GM23338 (cell line): ENCODE measurements around the gene ZNF804A. TPM values are rescaled to one million over a fixed set of nuclear protein-coding genes. Genes with fewer than 3 reads are reported as not detected.

ENCODE experiments used
- ATAC-seq: fragments of 200-7000 bp; cut with Tn5 transposase; 3 replicates; pipeline ENCODE4 v1.9.1; 2020
- DNase-seq: peaks from one replicate; pipeline ENCODE4 v3.0.0-alpha.2; 2015; ENCODE audit warnings: low spot score
- H2AFZ ChIP-seq: fragments of 200-600 bp; sonication (generic); 2 replicates; pipeline ENCODE4 v1.8.0; 2016; ENCODE audit warnings: antibody characterized with exemption, mild to moderate bottlenecking, moderate library complexity
- H3F3A ChIP-seq: fragments of 200-600 bp; sonication (generic); replicated peaks from 2 replicates; pipeline ENCODE4 v1.8.0; 2017; ENCODE audit warnings: antibody characterized with exemption, mixed run types, low read depth
- H3K27ac ChIP-seq: fragments of 200-600 bp; sonication (generic); 2 replicates; pipeline ENCODE4 v1.6.1; 2016; ENCODE audit warnings: low read depth
- H3K27me3 ChIP-seq: fragments of 200-600 bp; sonication (generic); 2 replicates; pipeline ENCODE4 v1.8.0; 2016; ENCODE audit warnings: mild to moderate bottlenecking, mixed run types, moderate library complexity; ENCODE audit not compliant: insufficient read depth
- H3K36me3 ChIP-seq: fragments of 200-600 bp; sonication (generic); 2 replicates; pipeline ENCODE4 v1.8.0; 2016; ENCODE audit warnings: mild to moderate bottlenecking; ENCODE audit not compliant: insufficient read depth
- H3K4me1 ChIP-seq: fragments of 200-600 bp; sonication (generic); 2 replicates; pipeline ENCODE4 v1.8.0; 2016; ENCODE audit warnings: mild to moderate bottlenecking, moderate library complexity; ENCODE audit not compliant: insufficient read depth
- H3K4me2 ChIP-seq: fragments of 200-600 bp; sonication (generic); 2 replicates; pipeline ENCODE4 v1.7.1; 2017; ENCODE audit warnings: mixed run types
- H3K4me3 ChIP-seq: fragments of 200-600 bp; sonication (generic); 2 replicates; pipeline ENCODE4 v1.6.1; 2016; ENCODE audit warnings: mixed run types
- H3K79me2 ChIP-seq: fragments of 200-600 bp; sonication (generic); replicated peaks from 2 replicates; pipeline ENCODE4 v1.8.0; 2017; ENCODE audit warnings: mild to moderate bottlenecking; ENCODE audit not compliant: insufficient read depth
- H3K9me2 ChIP-seq: fragments of 200-600 bp; sonication (generic); 2 replicates; pipeline ENCODE4 v1.8.0; 2017; ENCODE audit not compliant: insufficient read depth
- H4K20me1 ChIP-seq: fragments of 200-600 bp; sonication (generic); replicated peaks from 2 replicates; pipeline ENCODE4 v1.8.0; 2017; ENCODE audit warnings: mild to moderate bottlenecking; ENCODE audit not compliant: insufficient read depth
- H3K27ac Mint-ChIP-seq: 2 replicates; pipeline ENCODE4 v1.8.0; 2020; ENCODE audit warnings: inconsistent platforms, mild to moderate bottlenecking, moderate library complexity, mixed read lengths
- H3K27me3 Mint-ChIP-seq: 3 replicates; pipeline ENCODE4 v1.8.0; 2022; ENCODE audit warnings: low read depth, mild to moderate bottlenecking, moderate library complexity, mixed read lengths, inconsistent platforms; ENCODE audit not compliant: insufficient read depth, poor library complexity
- H3K36me3 Mint-ChIP-seq: 3 replicates; pipeline ENCODE4 v1.8.0; 2021; ENCODE audit warnings: low read depth, mild to moderate bottlenecking, inconsistent platforms, moderate library complexity, mixed read lengths
- H3K4me1 Mint-ChIP-seq: 3 replicates; pipeline ENCODE4 v1.8.0; 2020; ENCODE audit warnings: mild to moderate bottlenecking, inconsistent platforms, mixed read lengths
- H3K4me3 Mint-ChIP-seq: 3 replicates; pipeline ENCODE4 v1.8.0; 2021; ENCODE audit warnings: moderate library complexity, mild to moderate bottlenecking, inconsistent platforms, mixed read lengths
- H3K9me3 Mint-ChIP-seq: 3 replicates; pipeline ENCODE4 v1.8.0; 2020; ENCODE audit warnings: moderate library complexity, mild to moderate bottlenecking, inconsistent platforms, mixed read lengths
- CREB1 ChIP-seq: fragments of 250-450 bp; sonication (Bioruptor Pico); IDR thresholded peaks from 2 replicates; pipeline ENCODE4 v1.5.0; 2020; ENCODE audit warnings: low read depth, mild to moderate bottlenecking, moderate library complexity
- CTCF ChIP-seq, 2 experiments: fragments of 200-600 bp in 1 of 2; sonication (generic) in 1 of 2; conservative IDR thresholded peaks; 2 replicates each; pipeline versions ENCODE4 v1.5.1 to v1.6.1; 2016 to 2017; ENCODE audit warnings: antibody characterized with exemption in 2 of 2, low read depth in 2 of 2, mild to moderate bottlenecking in 2 of 2, moderate library complexity in 1 of 2
- ETS1 ChIP-seq: IDR thresholded peaks from 2 replicates; pipeline ENCODE4 v1.6.1; 2016; ENCODE audit warnings: antibody characterized with exemption
- EZH2 ChIP-seq: fragments of 200-600 bp; sonication (generic); IDR thresholded peaks from one replicate; pipeline ENCODE4 v1.8.0; 2017; ENCODE audit warnings: antibody characterized with exemption, mild to moderate bottlenecking, low read depth; ENCODE audit not compliant: unreplicated experiment
- EZH2phosphoT487 ChIP-seq: fragments of 200-600 bp; sonication (generic); IDR thresholded peaks from one replicate; pipeline ENCODE4 v1.8.1; 2018; ENCODE audit warnings: antibody characterized with exemption; ENCODE audit not compliant: unreplicated experiment
- JUNB ChIP-seq: IDR thresholded peaks from one replicate; pipeline ENCODE4 v1.6.1; 2016; ENCODE audit warnings: antibody characterized with exemption; ENCODE audit not compliant: unreplicated experiment
- POLR2AphosphoS5 ChIP-seq: IDR thresholded peaks from 2 replicates; pipeline ENCODE4 v1.6.1; 2016; ENCODE audit warnings: antibody characterized with exemption, low read depth
- REST ChIP-seq: IDR thresholded peaks from one replicate; pipeline ENCODE4 v1.6.1; 2018; ENCODE audit warnings: antibody characterized with exemption; ENCODE audit not compliant: unreplicated experiment
- STAT1 ChIP-seq: IDR thresholded peaks from one replicate; pipeline ENCODE4 v1.6.1; 2016; ENCODE audit warnings: antibody characterized with exemption; ENCODE audit not compliant: unreplicated experiment
- ZNF114 ChIP-seq: fragments of 250-450 bp; sonication (Bioruptor Pico); IDR thresholded peaks from 2 replicates; pipeline ENCODE4 v1.5.0; 2020; ENCODE audit warnings: mild to moderate bottlenecking, moderate library complexity
- ZNF331 ChIP-seq: fragments of 250-450 bp; sonication (Bioruptor Pico); IDR thresholded peaks from 2 replicates; pipeline ENCODE4 v1.5.0; 2020; ENCODE audit warnings: low read depth, mild to moderate bottlenecking, moderate library complexity
- ZNF462 ChIP-seq: fragments of 250-450 bp; sonication (Bioruptor Pico); IDR thresholded peaks from 2 replicates; pipeline ENCODE4 v1.5.0; 2020; ENCODE audit warnings: mild to moderate bottlenecking, moderate library complexity
- polyA plus RNA-seq: library from polyadenylated mRNA; unstranded; fragments of >200 nt; fragmentation: Nextera tagmentation; extraction: Ambion mirVana; gene quantifications from 2 replicates; pipeline ENCODE4 v1.2.1, GENCODE V29; 2016
- total RNA-seq: library from RNA; depleted of rRNA; stranded (reverse); fragments of >200 nt; shearing (Covaris generic); gene quantifications from 2 replicates; pipeline ENCODE4 v1.2.3, GENCODE V29; 2014

The ZNF804A gene
- total and polyA plus RNA-seq, 2 experiments from 2014 or later, result not detected

- TF ChIP-seq ETS1, result no peak
- TF ChIP-seq CTCF (conservative IDR thresholded peaks at IDR 0.05; ENCODE audit: low read depth in 2 of 2), result no peak
- no peak for TF ChIP-seq ZNF331 (CRISPR knock-in tag)
- no peak for TF ChIP-seq JUNB
- no peak for TF ChIP-seq CREB1 (CRISPR knock-in tag)
- TF ChIP-seq EZH2phosphoT487, result no peak
- no peak for TF ChIP-seq POLR2AphosphoS5
- no peak for TF ChIP-seq STAT1
- TF ChIP-seq EZH2, result no peak
- no peak for TF ChIP-seq ZNF114 (CRISPR knock-in tag)
These were observed 358.5 kb downstream of the ZNF804A start (continued) for GRCh38 chr2:184956856-184957255.

- H3K9me2 ChIP-seq, result no peaks in the 10 kb centered on the region
- no peaks in the 10 kb centered on the region for H3K27me3 ChIP-seq
- Mint-ChIP-seq H3K36me3 (peaks cover 10% of the 10 kb centered on the region; the same call in 1 of the 3 replicates), H3K9me3 (peaks cover 11% of the 10 kb centered on the region; the same call in 2 of the 3 replicates), H3K27ac (no peak overlapping the region), H3K4me1 (peaks cover 12% of the 10 kb centered on the region; the same call in 2 of the 3 replicates), H3K27me3 (no peaks in the 10 kb centered on the region), H3K4me3 (no peak overlapping the region)
- ATAC-seq (no peak), DNase-seq (peak; percentile 2)
- H3K4me3 ChIP-seq, result no peak overlapping the region
- no peak overlapping the region for H2AFZ ChIP-seq
- H3K4me1 ChIP-seq, result no peaks in the 10 kb centered on the region
- H3K27ac ChIP-seq, result no peak overlapping the region
- H3K36me3 ChIP-seq, result no peaks in the 10 kb centered on the region
- H4K20me1 ChIP-seq, result no peaks in the 10 kb centered on the region
- no peaks in the 10 kb centered on the region for H3K79me2 ChIP-seq
- no peaks in the 10 kb centered on the region for H3F3A ChIP-seq
- H3K4me2 ChIP-seq, result no peak overlapping the region
- TF ChIP-seq POLR2AphosphoS5, result no peak
- TF ChIP-seq REST, result no peak
- no peak for TF ChIP-seq CREB1 (CRISPR knock-in tag)
- no peak for TF ChIP-seq ZNF462 (CRISPR knock-in tag)
- TF ChIP-seq ZNF331 (CRISPR knock-in tag), result no peak
These were observed 373.3 kb downstream of the ZNF804A start for GRCh38 chr2:184971546-184972068.
